PC-3 (cell line): ENCODE data around the gene ROBO3. TPM values are rescaled to one million over a fixed set of nuclear protein-coding genes. Genes with fewer than 3 reads are reported as not detected.

Experiments
- ATAC-seq: fragments of 200-7000 bp; cut with Tn5 transposase; 2 replicates; pipeline ENCODE4 v1.9.1; 2020; ENCODE audit warnings: mild to moderate bottlenecking, moderate library complexity
- BruUV-seq: library from RNA; stranded (reverse); fragments of 400-500 nt; replicated peaks from 2 replicates; lab custom pipeline; 2021; lab: Mats Ljungman, UMichigan
- CTCF ChIA-PET: fragments of 300-600 bp; sonication (Branson Sonifier 250); formaldehyde crosslinking; loops from one replicate; lab custom pipeline; 2022; ENCODE audit warnings: antibody characterized with exemption; lab: Charles Lee
- POLR2A ChIA-PET: fragments of 300-600 bp; sonication (Branson Sonifier 250); formaldehyde crosslinking; loops from one replicate; lab custom pipeline; 2022; ENCODE audit warnings: antibody characterized with exemption; ENCODE audit not compliant: unreplicated experiment; lab: Charles Lee
- DNase-seq: peaks from one replicate; pipeline ENCODE4 v3.0.0-alpha.2; 2015
- H2AFZ ChIP-seq: fragments of 300-600 bp; sonication (generic); 2 replicates; pipeline ENCODE4 v1.6.0; 2016; ENCODE audit warnings: antibody characterized with exemption, low read length
- H3F3A ChIP-seq: fragments of 300-600 bp; sonication (generic); one replicate; pipeline ENCODE4 v1.6.0; 2017; ENCODE audit warnings: antibody characterized with exemption, low read length, control low read depth, mild to moderate bottlenecking; ENCODE audit not compliant: unreplicated experiment
- H3K27ac ChIP-seq: fragments of 300-600 bp; sonication (generic); 2 replicates; pipeline ENCODE4 v1.5.1; 2016; ENCODE audit warnings: mild to moderate bottlenecking, low read length
- H3K27me3 ChIP-seq: fragments of 300-600 bp; sonication (generic); 2 replicates; pipeline ENCODE4 v1.6.1; 2016; ENCODE audit warnings: low read length, mixed read lengths
- H3K36me3 ChIP-seq: fragments of 300-600 bp; sonication (generic); 2 replicates; pipeline ENCODE4 v1.6.1; 2016; ENCODE audit warnings: low read depth, mixed run types, low read length, mixed read lengths
- H3K4me1 ChIP-seq: fragments of 300-600 bp; sonication (generic); 2 replicates; pipeline ENCODE4 v1.5.1; 2016; ENCODE audit warnings: low read length; ENCODE audit not compliant: insufficient read depth
- H3K4me2 ChIP-seq: fragments of 300-600 bp; sonication (generic); 2 replicates; pipeline ENCODE4 v1.6.0; 2016; ENCODE audit warnings: low read length
- H3K4me3 ChIP-seq: fragments of 300-600 bp; sonication (generic); 2 replicates; pipeline ENCODE4 v1.5.1; 2016; ENCODE audit warnings: mild to moderate bottlenecking, low read length, mixed read lengths
- H3K79me2 ChIP-seq: fragments of 300-600 bp; sonication (generic); 2 replicates; pipeline ENCODE4 v1.6.1; 2017; ENCODE audit warnings: low read length, mixed read lengths
- H3K9ac ChIP-seq: fragments of 300-600 bp; sonication (generic); 2 replicates; pipeline ENCODE4 v1.6.0; 2016; ENCODE audit warnings: mild to moderate bottlenecking, low read length
- H3K9me2 ChIP-seq: fragments of 300-600 bp; sonication (generic); replicated peaks from 2 replicates; pipeline ENCODE4 v1.6.1; 2016; ENCODE audit warnings: mixed run types, low read length, mixed read lengths
- H3K9me3 ChIP-seq: fragments of 300-600 bp; sonication (generic); 2 replicates; pipeline ENCODE4 v1.6.1; 2016; ENCODE audit warnings: low read length, mixed read lengths
- H4K20me1 ChIP-seq: fragments of 300-600 bp; sonication (generic); 2 replicates; pipeline ENCODE4 v1.6.1; 2016; ENCODE audit warnings: low read length, mixed read lengths
- EZH2 ChIP-seq: fragments of 300-600 bp; sonication (generic); IDR thresholded peaks from one replicate; pipeline ENCODE4 v1.6.1; 2017; ENCODE audit warnings: antibody characterized with exemption, mild to moderate bottlenecking, low read length; ENCODE audit not compliant: unreplicated experiment
- EZH2phosphoT487 ChIP-seq: fragments of 300-600 bp; sonication (generic); IDR thresholded peaks from 2 replicates; pipeline ENCODE4 v1.6.1; 2018; ENCODE audit warnings: mild to moderate bottlenecking, antibody characterized with exemption, low read length, borderline replicate concordance
- intact Hi-C: fragments of 100-400 bp; cut with micrococcal nuclease; formaldehyde crosslinking; loops from 2 replicates; pipeline ENCODE4 v1.9.0; 2023
- total RNA-seq: library from RNA; depleted of rRNA; stranded (reverse); fragments of >200 nt; gene quantifications from 2 replicates; pipeline ENCODE4 v1.2.3, GENCODE V29; 2014
- TF ChIP-seq, protein P1 (sequence below): fragments of 300-600 bp; sonication (generic); conservative IDR thresholded peaks from 2 replicates; pipeline ENCODE4 v1.5.1; 2017; ENCODE audit warnings: antibody characterized with exemption, low read depth, mild to moderate bottlenecking, low read length

ROBO3 gene
- total RNA-seq, 1 experiment from 2014 or later = 18.5 TPM

DNA sequence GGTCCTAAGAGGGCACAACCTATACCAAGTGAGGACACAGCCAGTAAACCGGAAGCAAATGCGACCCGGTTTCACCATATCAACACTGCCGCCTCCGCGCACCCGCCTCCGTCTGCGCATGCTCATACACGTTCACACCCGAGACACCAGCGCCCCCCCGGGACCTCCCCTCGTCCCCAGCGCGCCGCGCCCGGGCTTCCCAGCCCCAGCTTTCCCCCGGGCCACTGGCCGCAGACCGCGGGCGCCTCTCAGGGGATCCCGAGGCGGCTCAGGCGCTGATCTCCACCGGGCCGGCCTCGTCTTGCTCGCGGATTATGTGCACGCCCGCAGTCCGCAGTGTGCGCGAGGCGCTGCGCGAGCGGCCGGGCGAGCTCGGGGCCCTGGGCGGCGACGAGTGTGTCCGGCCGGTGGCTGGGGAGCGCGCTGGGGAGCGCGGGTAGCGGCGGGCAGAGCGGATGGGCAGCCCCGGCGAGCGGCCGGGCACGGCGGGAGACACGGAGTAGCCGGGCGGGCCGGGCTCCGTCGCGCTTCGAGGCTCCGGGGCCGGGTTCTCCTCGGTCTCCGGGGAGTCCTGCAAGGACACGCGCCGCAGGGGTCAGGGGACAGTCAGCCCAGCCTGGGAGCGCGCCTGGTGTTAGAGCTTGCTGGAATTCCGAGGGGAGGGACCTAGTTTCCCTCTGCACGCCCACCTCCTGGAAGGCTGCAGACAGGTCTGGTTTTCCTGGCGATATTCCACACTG lies 55.8 kb downstream of the ROBO3 start:
- CTCF ChIA-PET = no interaction called here
- no TSS peak for BruUV-seq
- no peak overlapping the region; the same call in 1 of the 2 replicates for H2AFZ ChIP-seq

DNA sequence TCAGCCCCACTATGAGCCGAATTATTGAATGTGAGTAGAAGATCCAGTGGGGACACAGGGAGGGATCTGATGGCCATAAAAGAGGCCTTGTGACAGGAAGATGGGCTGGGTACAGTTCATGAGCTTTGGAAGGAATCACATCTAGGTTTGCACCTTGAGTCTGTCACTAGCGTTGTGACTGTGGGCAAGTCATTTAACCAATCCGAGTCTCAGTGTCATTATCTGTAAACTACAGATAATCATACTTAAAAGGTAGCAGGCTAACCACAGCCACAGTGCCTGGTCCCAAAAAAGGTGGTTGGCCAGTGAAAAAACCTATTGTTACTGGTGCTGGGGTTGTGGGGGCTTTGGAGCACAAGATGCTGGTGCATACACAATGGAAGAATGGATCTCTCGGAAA lies 57.6 kb downstream of the ROBO3 start:
- Histone ChIP-seq H2AFZ (no peak overlapping the region), H3K9ac (no peak overlapping the region), H3K27ac (no peak overlapping the region), H4K20me1 (no peaks in the 10 kb centered on the region), H3K4me3 (no peak overlapping the region), H3K79me2 (no peaks in the 10 kb centered on the region), H3K4me1 (no peaks in the 10 kb centered on the region), H3K9me3 (no peaks in the 10 kb centered on the region), H3K4me2 (no peak overlapping the region), H3F3A (no peaks in the 10 kb centered on the region), H3K9me2 (no peaks in the 10 kb centered on the region), H3K36me3 (no peaks in the 10 kb centered on the region), H3K27me3 (no peaks in the 10 kb centered on the region)
- BruUV-seq = no TSS peak
- POLR2A ChIA-PET = no interaction called here
- CTCF ChIA-PET = no interaction called here
- TF ChIP-seq EZH2 = no peak
- no peak for TF ChIP-seq EZH2phosphoT487
- TF ChIP-seq, protein P1, sequence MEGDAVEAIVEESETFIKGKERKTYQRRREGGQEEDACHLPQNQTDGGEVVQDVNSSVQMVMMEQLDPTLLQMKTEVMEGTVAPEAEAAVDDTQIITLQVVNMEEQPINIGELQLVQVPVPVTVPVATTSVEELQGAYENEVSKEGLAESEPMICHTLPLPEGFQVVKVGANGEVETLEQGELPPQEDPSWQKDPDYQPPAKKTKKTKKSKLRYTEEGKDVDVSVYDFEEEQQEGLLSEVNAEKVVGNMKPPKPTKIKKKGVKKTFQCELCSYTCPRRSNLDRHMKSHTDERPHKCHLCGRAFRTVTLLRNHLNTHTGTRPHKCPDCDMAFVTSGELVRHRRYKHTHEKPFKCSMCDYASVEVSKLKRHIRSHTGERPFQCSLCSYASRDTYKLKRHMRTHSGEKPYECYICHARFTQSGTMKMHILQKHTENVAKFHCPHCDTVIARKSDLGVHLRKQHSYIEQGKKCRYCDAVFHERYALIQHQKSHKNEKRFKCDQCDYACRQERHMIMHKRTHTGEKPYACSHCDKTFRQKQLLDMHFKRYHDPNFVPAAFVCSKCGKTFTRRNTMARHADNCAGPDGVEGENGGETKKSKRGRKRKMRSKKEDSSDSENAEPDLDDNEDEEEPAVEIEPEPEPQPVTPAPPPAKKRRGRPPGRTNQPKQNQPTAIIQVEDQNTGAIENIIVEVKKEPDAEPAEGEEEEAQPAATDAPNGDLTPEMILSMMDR = no peak
- intact Hi-C loops = no loop called here
- ATAC-seq = no peak
- DNase-seq = no peak

More for the DNA sequence above, 55.8 kb downstream of the ROBO3 start:
- H3K79me2 ChIP-seq = no peaks in the 10 kb centered on the region
- TF ChIP-seq EZH2phosphoT487 (no peak), EZH2 (no peak)
- TF ChIP-seq, protein P1 = no peak
- H3F3A ChIP-seq = no peaks in the 10 kb centered on the region
- no peaks in the 10 kb centered on the region for H3K4me1 ChIP-seq
- no peaks in the 10 kb centered on the region for H3K9me3 ChIP-seq
- peak overlapping the region; percentile 22; the same call in 1 of the 2 replicates for H3K4me3 ChIP-seq
- no peaks in the 10 kb centered on the region for H4K20me1 ChIP-seq
- intact Hi-C loops = no loop called here
- no peak for DNase-seq
- no peak overlapping the region for H3K27ac ChIP-seq
- no peaks in the 10 kb centered on the region for H3K27me3 ChIP-seq
- no peak overlapping the region for H3K9ac ChIP-seq
- H3K36me3 ChIP-seq = no peaks in the 10 kb centered on the region
- POLR2A ChIA-PET = no interaction called here
- ATAC-seq = peak; percentile 59
- no peaks in the 10 kb centered on the region for H3K9me2 ChIP-seq
- peak overlapping the region; percentile 37 for H3K4me2 ChIP-seq

DNA sequence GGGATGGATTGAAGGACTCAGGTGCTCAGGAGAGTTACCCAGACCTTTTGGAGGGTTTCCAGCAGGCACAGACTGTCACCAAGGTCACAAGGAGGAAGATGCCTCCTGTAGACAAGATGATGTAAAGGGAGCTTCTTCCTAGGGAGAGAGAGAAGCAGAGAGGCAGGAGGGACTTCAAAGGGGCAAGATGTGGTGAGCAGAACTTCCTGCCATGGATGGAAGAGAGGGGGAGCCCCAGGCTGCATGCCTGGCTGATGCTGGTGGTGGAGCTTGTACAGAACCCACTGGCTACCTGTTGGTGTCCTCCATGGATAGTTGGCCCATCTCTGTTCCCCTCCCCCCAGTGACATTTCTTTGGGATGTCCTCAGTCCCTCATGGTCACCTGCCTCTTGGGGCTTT lies 58.1 kb downstream of the ROBO3 start:
- Histone ChIP-seq H3F3A (no peaks in the 10 kb centered on the region), H3K4me2 (no peak overlapping the region), H3K9ac (no peak overlapping the region), H2AFZ (no peak overlapping the region), H3K4me3 (no peak overlapping the region), H3K9me2 (no peaks in the 10 kb centered on the region), H3K36me3 (no peaks in the 10 kb centered on the region), H3K27me3 (no peaks in the 10 kb centered on the region), H3K4me1 (no peaks in the 10 kb centered on the region), H4K20me1 (no peaks in the 10 kb centered on the region), H3K79me2 (no peaks in the 10 kb centered on the region), H3K27ac (no peak overlapping the region), H3K9me3 (no peaks in the 10 kb centered on the region)
- no peak for ATAC-seq
- ChIA-PET POLR2A (no interaction called here), CTCF (no interaction called here)
- no TSS peak for BruUV-seq
- no peak for DNase-seq
- TF ChIP-seq EZH2 = no peak
- TF ChIP-seq EZH2phosphoT487 = no peak
- TF ChIP-seq, protein P1 = no peak
- intact Hi-C loops = no loop called here
